Lower leg skin (tissue), 4 donors: ENCODE results near the gene ATP2B3. TPM values are rescaled to one million over a fixed set of nuclear protein-coding genes. Genes with fewer than 3 reads are reported as not detected.

Source experiments
- DNase-seq, 2 donors: peaks; one replicate each; pipeline ENCODE4 v3.0.0-alpha.2; 2019; ENCODE audit warnings: low spot score in 2 of 2
- H3K4me3 ChIP-seq: fragments of 200-600 bp; sonication (generic); 2 replicates; pipeline ENCODE4 v1.5.1; 2017; ENCODE audit warnings: mild to moderate bottlenecking, low read depth; ENCODE audit not compliant: poor library complexity, severe bottlenecking
- POLR2A ChIP-seq, 2 donors: fragments of 450-650 bp; IDR thresholded peaks; one replicate each; pipeline ENCODE4 v1.6.1; 2016 to 2017; ENCODE audit warnings: antibody characterized with exemption in 2 of 2, mild to moderate bottlenecking in 1 of 2, moderate library complexity in 1 of 2
- WGBS, 2 donors: methylation state at CpG; one replicate each; pipeline ENCODE4 v1.1.5; 2018; 5-methylcytosine and 5-hydroxymethylcytosine counted together
- intact Hi-C: fragments of 100-400 bp; cut with DNase I; formaldehyde crosslinking; loops from one replicate; pipeline ENCODE4 v1.15.0; 2023; ENCODE audit warnings: low total_unique reads
- total RNA-seq, 4 donors: library from RNA; depleted of rRNA; stranded (reverse); fragments of >200 nt; gene quantifications; one replicate each; pipeline ENCODE4 v1.1.0, GENCODE V29; 2016
- TF ChIP-seq, protein P1 (sequence below), 3 donors: fragments of 450-650 bp; IDR thresholded peaks; one replicate each; pipeline ENCODE4 v1.5.1; 2016; ENCODE audit warnings: antibody characterized with exemption in 3 of 3, mild to moderate bottlenecking in 3 of 3, moderate library complexity in 2 of 3

ATP2B3 gene
- under 1 TPM in 1 of 4 donors, not detected in 3; 0.07 TPM for total RNA-seq

DNA sequence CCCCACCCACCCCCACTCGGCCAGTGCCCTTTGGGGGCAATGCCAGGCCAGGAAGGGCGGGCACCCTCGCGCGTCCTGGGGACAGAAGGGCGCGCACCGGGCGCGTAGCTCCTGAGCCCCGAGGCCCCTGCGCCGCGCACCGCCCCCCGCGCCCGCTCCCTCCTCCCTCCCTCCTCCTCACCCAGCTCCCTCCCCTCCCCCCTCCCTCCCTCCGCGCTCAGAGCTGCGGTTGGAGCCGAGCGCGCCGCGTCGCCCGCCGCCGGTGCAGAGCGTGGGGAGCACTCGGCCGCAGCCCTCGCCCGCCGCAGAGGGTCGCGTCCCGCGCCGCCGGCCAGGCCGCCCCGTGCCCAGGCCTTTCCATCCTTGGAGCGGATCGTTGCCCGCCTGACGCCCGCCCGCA lies at the start of gene ATP2B3:
ATP2B3 (plus strand) TSS at position 220 of the 400 bp plus-strand sequence. CDS start 18,606 bp downstream, outside the sequence.
- TF ChIP-seq POLR2A (IDR thresholded peaks at IDR 0.05): no peak
- TF ChIP-seq, protein P1, sequence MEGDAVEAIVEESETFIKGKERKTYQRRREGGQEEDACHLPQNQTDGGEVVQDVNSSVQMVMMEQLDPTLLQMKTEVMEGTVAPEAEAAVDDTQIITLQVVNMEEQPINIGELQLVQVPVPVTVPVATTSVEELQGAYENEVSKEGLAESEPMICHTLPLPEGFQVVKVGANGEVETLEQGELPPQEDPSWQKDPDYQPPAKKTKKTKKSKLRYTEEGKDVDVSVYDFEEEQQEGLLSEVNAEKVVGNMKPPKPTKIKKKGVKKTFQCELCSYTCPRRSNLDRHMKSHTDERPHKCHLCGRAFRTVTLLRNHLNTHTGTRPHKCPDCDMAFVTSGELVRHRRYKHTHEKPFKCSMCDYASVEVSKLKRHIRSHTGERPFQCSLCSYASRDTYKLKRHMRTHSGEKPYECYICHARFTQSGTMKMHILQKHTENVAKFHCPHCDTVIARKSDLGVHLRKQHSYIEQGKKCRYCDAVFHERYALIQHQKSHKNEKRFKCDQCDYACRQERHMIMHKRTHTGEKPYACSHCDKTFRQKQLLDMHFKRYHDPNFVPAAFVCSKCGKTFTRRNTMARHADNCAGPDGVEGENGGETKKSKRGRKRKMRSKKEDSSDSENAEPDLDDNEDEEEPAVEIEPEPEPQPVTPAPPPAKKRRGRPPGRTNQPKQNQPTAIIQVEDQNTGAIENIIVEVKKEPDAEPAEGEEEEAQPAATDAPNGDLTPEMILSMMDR (IDR thresholded peaks at IDR 0.05): no peak
- WGBS, 2 donors: 7 to 29% methylated on average over 3 to 15 of the region's 50 CpGs
- DNase-seq: no peak
- H3K4me3 ChIP-seq: no peak within 1 kb of the TSS
- intact Hi-C loops: no loop called here

DNA sequence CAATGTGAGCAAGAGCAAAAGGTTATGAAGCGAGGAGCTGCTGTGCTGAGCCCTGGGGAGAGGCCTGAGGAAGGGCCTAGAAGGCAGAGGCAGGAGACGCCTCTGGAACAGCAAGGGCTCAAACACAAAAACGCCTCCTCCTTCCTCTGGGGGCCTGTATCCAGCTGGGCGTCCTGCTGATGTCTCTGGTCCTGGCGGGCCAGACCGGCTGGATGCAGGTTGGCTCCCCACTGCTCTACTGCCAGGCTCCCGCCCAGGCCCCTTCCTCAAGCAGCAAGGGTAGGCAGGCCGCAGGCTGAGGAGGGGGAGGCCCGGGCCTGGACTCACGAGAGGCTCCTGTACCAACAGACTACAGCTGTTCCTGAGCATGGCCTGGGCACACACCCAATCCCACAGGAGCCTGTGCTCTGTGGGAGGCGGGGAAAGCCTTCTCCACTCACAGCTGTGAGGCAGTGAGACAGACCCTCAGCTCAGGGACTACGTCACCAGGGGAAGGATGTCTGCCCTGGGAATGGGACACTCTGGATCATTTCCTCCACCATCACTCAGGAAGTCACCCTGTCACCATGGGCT lies 49.3 kb upstream of the ATP2B3 start:
- intact Hi-C loops: no loop called here
- H3K4me3 ChIP-seq: no peak overlapping the region
- DNase-seq: no peak
- no peak for TF ChIP-seq POLR2A (IDR thresholded peaks at IDR 0.05)
- TF ChIP-seq, protein P1 (IDR thresholded peaks at IDR 0.05): no peak
- WGBS, 2 donors: 76% methylated on average over 5 to 12 of the region's 12 CpGs

DNA sequence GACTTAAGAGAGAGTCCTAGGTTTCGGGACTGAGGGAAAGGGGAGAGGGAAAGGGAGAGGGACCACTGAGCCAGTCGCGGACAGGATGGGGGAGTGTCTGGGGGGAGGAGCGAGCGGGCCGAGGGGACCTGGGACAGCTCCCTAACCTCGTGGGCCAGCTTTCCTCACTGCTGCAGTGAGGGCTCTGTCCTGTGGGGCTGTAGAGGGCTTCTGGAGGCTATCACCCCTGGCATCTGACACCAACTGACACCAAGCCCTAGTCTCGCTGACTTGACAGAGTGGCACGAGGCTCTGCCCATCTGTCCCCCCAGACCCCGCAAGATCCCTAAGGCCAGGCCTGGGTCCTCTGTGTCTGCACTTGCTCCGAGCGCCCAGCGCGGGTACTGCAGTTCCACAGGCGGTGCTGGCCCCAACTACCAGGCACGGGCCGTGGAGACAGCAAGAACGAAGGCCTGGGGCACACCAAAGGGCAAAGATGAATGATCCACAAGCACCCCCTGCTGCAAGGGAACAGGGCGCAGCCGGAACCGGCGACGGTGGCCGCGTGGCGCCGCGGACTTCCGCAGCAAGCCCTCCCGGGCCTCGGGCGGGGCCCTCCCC lies 47.5 kb upstream of the ATP2B3 start:
- intact Hi-C loops: no loop called here
- DNase-seq: no peak
- 5 to 37% methylated on average over 6 to 32 of the region's 32 CpGs for WGBS, 2 donors
- H3K4me3 ChIP-seq: peak overlapping the region; percentile 42
- no peak for TF ChIP-seq POLR2A (IDR thresholded peaks at IDR 0.05)
- TF ChIP-seq, protein P1 (IDR thresholded peaks at IDR 0.05): no peak

DNA sequence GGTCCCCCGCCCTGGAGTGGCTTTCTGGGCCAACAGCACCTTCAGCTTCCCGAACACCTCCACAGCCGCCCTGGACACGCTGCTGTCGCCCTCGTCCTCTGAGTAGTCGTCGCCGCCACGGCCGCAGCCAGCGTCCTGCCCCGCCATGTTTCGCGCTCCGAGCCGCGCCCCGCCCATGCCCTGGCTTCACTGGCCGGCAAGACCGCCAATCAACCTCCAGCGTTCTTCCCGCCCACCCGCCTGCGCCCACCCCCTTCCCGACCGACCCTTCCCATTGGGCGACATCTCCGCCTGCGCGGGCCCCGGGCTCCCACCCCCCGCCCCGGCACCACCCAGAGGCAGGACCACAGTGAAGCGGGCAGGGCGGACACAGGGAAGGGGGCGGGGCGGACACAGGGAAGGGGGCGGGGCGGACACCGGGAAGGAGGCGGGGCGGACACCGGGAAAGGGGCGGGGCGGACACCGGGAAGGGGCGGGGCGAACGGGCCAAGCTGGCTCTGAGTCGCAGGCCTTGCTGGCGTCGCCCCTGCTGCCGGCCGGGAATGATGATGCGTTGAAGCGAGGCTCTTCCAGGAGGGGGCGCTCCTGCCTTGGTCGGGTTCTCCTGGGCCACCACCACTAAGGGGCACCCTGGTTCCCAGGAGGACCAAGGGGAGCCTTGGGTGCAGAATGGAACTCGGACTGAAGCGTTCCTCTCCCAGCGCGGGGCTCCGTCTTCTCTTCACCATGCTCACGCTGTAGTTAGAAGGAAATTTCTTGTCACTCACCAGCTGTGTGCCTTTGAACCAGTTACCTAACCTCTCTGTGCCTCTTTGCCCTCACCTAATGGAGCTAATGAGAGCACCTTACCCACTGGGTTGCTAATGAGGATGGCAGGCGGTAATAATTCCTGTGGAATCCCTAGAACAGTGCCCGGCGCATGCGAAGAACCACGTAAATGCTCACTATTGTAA lies 46.8 kb upstream of the ATP2B3 start, which contains the start of gene HAUS7:
HAUS7 (minus strand) TSS at position 166 of the 953 bp plus-strand sequence; CDS start at position 147, 19 bp downstream.
- WGBS, 2 donors: 37 to 49% methylated on average over 9 to 57 of the region's 70 CpGs
- intact Hi-C loops: no loop called here
- TF ChIP-seq POLR2A (IDR thresholded peaks at IDR 0.05): no peak
- TF ChIP-seq, protein P1 (IDR thresholded peaks at IDR 0.05): no peak
- H3K4me3 ChIP-seq: peak within 1 kb of the TSS; percentile 42
- peak; percentile 74 to 96 for DNase-seq

GRCh38 chrX:153471663-153472280 lies 45.7 kb upstream of the ATP2B3 start:
- intact Hi-C loops: no loop called here
- TF ChIP-seq, protein P1 (IDR thresholded peaks at IDR 0.05): no peak
- no peak for TF ChIP-seq POLR2A (IDR thresholded peaks at IDR 0.05)
- no peak overlapping the region for H3K4me3 ChIP-seq
- WGBS, 2 donors: 57 to 69% methylated on average over 7 to 11 of the region's 11 CpGs
- DNase-seq: no peak
